ENCODE data around the gene EYS. TPM values are rescaled to one million over a fixed set of nuclear protein-coding genes. Genes with fewer than 3 reads are reported as not detected.
"Not testable (repeated sequence)": the region's sequence is repeated elsewhere in the genome, so short reads cannot be mapped to it uniquely, and the experiment has no call there.

The EYS gene
- total RNA-seq, 1 donor, result under 0.01 TPM

DNA sequence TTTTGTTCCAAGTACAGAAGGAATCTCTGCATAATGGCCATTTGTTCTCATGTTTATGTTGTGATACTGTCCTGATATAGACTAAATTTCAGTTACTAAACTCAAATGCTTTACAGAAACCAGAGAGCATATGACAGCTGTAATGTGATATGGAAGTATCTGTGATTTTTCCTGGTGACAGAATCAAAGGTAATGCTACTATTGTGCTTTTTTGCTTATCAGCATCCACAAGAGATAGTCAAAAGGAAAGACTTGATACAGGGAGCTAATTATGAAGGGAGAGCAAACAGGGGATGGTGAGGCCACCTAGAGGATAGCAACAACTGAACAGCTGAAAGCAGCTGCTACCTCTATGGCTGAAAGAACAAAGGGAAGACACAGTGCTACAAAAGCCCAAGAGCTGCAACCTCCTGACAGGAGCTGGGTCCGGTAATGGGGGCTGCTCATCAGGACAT is 1890.0 kb downstream of the EYS start:
- DNase-seq (ENCODE audit: low read depth in 2 of 3, low spot score in 2 of 3), result no peak

DNA sequence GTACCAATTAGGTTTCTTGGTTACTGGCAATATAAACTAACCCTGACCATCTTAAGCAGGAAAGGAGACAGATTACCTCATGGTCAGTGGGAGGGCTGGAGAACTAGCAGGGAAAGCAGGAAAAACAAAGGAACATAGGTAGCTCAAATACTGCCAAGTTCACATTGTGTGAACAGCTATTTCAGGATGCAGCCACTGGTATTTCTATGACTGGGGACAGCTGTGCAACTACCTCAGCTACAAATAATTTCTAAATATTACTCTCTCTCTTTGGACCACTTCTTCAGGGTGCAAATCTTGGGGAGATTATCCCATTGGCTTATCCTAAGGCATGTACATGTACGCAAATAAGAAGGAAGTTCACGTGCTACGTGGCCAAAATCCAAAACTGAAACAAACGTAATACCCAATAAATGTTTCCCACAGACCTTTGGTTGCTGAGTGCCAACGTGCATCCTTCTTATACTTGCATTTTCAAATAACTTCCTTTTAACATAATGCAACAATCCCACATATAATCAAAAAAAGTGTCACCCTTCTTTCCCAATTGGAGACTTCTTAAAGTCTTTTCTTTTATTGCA is 1890.5 kb downstream of the EYS start:
- no peak for DNase-seq (ENCODE audit: low read depth in 2 of 3, low spot score in 2 of 3)

DNA sequence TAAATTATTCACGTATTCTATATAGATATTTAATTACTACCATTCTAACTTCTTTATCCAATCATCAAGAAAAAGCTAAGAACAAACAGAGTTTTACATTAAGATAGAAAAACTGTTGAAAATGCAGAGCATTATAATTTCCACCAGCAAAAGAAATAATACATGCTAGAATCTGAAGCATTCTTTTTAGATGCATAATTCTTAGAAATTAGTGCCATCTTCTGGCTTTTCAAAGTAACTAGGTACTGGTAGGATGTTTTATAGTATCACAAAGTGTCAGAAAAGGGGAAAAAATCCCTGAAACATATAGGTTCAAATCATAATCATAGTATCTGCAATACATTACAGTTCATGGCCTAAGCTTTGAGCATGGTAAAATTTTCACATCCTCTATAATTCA is 1892.6 kb downstream of the EYS start:
- DNase-seq (ENCODE audit: low read depth in 2 of 3, low spot score in 2 of 3), result no peak

DNA sequence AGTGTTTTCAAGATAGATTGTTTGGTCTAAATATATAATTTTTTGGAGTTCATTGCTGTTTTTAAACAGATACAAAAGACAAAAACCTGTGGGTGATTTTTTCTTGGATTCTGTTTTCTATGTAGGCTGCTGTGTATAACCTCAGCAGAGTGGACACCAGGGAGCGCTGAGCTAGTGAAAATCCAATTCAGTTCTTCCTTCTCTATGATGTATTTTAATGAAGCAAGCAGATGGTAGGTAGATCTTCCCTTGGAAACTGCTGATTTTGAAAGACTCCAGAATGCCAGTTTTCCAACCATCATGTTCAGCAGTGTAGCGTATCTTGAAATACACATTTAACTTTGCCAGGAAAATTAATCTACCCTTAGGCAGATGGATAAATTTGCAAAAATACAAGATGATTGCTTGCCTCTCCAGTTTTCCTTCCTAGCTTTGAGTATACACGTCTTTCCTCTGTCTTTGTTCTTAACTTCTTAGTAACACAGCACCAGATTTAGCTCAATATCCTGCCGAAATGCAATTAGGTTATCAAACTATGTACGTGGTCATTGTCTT is 1893.4 kb downstream of the EYS start:
- no peak for DNase-seq (ENCODE audit: low read depth in 2 of 3, low spot score in 2 of 3)

DNA sequence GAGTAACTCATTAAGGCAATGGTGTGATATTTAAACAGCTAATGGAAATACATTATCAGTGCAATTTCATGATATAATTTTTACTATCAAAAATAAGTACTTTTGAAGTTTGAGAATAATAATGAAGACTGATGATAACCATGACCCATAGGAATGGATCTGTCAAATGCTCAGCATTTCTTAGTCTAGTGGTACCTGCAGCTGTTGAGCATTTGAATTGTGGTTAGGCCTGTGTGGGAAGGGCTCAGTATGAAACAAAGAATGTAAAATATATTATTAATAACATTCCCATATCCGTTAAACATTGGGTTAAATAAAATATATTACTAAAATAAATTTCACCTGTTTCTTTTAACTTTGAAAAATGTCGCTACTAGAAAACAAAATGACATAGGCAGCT is 1898.5 kb downstream of the EYS start:
- no peak for DNase-seq (ENCODE audit: low read depth in 2 of 3, low spot score in 2 of 3)

DNA sequence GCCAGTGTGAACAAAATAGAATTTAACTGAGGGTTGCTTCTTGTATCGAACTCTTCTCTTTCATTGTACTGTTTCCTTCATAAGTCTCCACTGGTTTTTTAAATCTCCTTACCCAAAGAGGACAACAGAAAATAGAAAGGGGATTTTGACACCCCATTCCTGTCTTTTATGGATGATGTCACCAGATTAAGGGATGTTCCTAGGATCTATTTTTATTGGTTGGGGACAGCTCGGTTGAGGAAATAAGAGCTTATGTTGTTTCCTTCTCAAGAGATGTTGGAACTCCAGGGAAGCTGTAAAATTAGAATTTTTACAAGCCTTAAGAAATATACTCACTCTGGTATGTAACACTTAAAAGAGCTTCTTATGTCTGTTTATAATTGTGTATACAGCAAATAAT is 1900.0 kb downstream of the EYS start:
- no peak for DNase-seq (ENCODE audit: low read depth in 2 of 3, low spot score in 2 of 3)

DNA sequence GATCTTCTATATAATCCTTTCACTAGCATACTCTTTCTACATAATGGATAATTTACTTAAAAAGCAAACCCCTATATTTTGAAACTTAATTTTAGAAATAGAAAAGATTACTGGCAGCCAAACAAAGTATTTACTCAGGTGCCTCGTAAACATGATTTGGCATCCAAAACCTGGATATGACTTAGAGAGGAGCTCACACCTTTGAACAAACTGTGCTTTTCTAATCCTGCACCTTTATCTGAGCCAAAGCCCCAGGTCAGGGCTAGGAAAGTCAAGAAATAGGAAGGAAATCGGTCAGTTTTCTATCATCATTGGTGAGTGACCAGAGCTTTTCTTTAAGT is 1900.5 kb downstream of the EYS start:
- no peak for DNase-seq (ENCODE audit: low read depth in 2 of 3, low spot score in 2 of 3)

DNA sequence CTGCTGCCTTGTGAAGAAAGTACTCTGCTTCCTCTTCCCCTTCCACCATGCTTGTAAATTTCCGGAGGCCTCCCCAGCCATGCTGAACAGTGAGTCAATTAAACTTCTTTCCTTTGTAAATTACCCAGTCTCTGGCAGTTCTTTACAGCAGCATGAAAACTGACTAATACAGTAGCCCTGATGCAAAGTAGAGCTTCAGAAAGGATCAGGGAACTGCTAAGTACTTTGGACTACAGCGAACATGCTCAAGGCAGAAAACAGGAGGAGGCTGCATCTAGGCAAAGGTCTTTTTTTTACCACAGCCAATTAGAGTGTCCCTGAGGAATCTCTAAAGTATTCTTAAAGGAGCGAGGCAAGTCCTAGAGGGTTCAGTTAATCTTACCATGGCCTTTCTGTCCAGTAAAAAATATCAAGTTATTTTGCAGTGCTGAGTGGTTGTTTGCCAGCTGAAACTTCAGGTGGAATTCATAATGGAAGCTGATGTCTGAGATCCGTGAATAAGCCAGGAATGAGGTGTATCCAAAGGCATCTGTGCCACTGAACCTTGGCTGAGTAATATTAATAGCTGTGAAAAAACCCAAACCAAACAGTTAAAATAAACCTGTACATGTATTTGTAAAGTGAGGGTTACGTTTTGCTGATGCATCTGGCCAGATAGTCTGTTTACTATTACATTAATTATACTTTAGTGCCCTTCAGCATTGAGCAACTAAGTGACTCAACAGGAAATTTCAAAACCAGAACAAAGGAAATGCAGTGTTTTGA is 1901.0 kb downstream of the EYS start:
- peak in 2 of 3 donors; percentile 39 to 49 for DNase-seq (ENCODE audit: low read depth in 2 of 3, low spot score in 2 of 3)

DNA sequence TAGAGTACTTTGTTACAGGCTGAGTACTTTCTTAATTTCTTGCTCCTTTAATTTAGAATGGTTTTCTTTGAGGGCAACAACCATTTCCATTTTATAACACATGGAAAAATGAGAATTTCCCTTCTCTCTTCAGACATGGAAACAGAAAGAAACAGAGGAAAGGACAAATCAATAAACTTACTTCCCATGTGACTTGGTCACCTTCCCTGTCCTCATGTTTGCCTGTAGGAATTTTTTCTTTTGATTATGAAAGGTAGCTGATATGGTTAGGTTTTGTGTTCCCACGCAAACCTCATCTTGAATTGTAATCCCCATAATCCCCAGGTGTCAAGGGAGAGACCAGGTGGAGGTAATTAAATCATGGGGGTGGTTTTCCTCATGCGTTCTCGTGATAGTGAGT is 1901.7 kb downstream of the EYS start:
- no peak for DNase-seq (ENCODE audit: low read depth in 2 of 3, low spot score in 2 of 3)

DNA sequence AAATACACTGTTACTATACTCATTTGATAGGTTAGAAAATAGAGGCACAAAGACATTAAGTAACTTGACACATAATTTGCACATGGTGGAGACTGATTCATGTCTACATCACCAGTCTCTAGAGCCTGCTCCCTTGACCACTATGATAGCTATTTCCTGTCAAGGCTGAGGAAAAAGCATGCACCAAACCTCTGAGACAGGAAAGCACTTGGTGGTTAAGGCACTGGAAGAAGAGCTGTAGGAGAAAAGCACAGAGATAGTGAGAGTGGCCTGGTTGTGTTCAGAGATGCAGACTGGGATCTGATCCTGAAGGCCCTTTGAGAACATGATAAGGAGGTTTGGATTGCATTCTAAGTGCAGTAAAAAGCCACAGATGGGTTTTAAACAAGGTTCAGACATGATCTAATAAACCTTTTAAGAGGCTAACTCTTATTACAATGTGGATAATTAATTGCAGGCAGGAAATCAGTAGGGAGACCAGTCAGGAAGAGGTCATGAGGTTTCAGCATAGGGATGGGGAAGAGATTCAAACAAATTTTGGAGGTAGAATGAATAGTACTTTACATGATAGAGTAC is 1902.6 kb downstream of the EYS start:
- no peak for DNase-seq (ENCODE audit: low read depth in 2 of 3, low spot score in 2 of 3)

DNA sequence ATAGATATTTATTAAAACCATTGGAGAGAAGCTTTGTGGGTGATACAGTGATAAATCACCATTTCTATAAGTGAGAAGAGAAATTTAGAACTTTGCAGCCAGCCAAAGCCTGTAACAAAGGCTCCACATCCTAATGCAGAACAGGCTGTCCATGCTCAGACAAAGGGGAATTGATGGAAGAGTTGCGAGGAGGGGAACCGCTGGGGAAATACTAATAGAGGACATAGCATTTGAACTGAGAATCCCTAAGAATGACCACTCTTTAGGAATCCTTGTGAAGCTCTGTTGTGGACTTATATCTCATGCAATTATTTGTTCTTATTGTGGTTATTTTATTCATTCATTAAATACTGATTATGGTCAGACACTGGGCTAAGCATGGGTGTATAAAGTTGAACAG is 1903.7 kb downstream of the EYS start:
- DNase-seq (ENCODE audit: low read depth in 2 of 3, low spot score in 2 of 3), result no peak

DNA sequence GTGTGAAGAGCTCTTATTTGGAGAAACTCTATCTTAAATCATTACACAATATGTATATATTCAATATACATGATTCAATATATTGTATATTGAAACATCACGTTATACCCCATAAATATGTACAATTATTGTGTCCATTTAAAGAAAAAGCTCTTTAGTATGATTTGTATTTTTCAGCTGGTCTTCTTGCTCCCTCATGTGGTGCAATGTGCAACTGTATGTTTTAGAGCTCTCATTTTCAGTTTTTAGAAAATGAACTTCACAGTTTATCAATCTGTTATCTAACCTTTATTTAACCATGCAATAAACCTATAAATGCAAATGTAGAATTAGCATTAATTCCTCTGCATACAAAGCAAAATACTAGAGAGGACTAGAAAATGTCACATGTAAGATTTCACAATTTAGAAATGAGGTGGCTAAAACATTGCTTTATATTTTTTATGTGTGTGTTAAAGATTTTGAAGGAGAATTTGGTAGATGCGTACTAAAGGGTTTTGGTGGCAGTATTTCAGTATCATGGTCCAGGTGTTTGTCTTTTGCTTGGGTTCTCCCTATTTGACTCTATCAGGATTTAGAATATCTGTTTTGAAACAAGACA is 1904.3 kb downstream of the EYS start:
- DNase-seq (ENCODE audit: low read depth in 2 of 3, low spot score in 2 of 3), result peak in 2 of 3 donors; percentile 21 to 58

DNA sequence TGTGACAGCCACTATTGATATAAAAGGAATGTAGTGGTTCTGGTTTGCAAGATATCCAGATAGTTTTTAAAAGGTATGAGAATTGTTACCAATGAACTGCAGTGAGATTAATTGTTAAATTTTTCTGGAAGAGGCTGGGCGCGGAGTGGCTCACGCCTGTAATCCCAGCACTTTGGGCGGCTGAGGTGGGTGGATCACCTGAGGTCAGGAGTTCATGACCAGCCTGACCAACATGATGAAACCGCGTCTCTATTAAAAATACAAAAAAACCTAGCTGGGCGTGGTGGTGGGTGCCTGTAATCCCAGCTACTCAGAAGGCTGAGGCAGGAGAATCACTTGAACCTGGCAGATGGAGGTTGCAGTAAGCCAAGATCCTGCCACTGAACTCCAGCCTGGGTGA is 1906.6 kb downstream of the EYS start:
- DNase-seq (ENCODE audit: low read depth in 2 of 3, low spot score in 2 of 3), result not testable (repeated sequence)

DNA sequence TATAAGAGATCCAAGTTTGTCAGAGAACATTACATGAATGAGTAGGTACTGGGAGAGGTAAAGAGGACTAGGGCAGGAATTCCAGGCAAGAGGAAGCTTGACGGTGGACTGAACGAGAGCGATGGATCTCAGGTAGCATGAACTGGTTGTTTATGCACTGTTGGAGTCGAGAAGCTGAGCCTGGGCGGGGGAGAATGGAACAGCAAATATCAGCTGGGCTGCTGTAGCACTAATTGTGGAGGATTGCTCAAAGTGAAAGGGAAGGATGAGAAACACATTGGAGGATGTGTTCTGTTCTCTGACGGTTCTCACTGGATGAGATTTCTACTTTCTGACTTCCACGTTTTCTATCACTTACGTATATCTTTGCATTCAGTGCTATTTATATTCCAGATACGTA is 1907.2 kb downstream of the EYS start:
- no peak for DNase-seq (ENCODE audit: low read depth in 2 of 3, low spot score in 2 of 3)

DNA sequence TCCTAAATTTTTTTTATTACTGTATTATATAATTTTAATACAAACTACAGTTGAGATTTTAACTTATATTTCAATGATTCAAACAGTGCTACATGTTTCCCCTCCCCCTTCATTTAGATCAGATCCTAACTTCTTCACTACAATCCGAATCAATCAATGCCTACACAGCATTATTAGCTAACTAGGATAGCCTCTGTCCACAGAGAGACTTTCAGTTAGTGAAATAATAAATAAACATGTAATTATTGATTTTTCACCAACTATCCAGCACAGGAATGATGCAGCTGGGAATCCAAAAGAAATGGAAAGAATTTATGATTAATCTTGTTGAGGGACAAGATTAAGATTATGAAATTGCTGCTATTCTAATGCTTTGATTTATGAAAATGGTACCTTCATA is 1907.7 kb downstream of the EYS start:
- DNase-seq (ENCODE audit: low read depth in 2 of 3, low spot score in 2 of 3), result no peak

DNA sequence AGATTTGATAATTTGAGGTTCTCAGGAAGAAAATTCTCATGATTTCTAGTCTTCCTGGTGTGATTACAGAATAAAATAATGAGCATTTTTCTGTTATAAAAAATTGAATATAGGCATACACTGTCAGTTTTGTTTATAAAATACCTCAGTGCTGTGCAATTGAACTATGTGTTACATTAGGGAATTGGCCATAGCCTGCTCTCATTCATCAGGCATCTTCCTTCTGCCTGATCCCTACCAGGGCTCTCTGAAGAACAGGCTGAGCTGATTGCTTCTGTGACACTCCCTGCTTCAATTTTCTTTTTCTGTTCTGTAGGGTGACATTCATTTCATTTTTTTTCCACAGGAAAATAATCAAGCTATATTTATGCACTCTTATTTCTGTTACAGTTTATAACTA is 1908.6 kb downstream of the EYS start:
- DNase-seq (ENCODE audit: low read depth in 2 of 3, low spot score in 2 of 3), result no peak

DNA sequence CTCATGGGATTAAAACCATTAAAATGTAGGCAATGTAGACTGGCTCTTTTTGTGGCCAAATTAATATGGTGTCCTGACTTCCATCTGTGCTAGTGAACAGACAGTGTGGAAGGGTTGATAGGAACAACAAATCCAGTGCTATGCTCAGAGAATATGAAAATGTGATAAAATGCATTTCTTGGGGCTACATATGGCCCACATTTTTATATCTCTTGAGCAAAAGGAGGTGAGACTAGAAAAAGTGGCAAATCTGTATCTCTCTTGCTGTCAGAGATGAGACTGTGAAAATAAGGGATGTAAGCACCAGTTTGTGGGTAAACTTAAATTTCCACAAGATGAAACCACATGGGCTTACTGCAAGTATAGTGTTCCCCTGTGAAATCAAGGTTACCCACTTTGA is 1909.3 kb downstream of the EYS start:
- no peak for DNase-seq (ENCODE audit: low read depth in 2 of 3, low spot score in 2 of 3)

DNA sequence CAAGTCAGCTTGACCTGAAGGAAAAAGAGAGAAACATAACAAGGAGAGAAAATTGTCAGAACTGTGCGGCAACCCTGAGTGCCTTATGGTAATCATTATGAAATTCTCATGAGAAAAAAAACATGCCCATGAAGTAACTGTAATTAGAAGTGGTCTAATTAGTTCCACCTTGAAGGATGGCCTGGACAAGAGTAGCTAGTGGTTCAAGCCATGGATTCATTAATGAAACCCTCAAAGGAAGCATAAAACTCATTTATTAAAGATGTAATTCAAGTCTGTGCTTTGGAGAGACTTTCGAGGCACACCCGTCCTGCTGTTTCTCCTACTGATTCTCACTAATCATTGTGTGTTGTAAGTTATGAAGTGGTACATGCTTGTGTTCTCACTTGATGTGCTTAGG is 1911.2 kb downstream of the EYS start:
- no peak for DNase-seq (ENCODE audit: low read depth in 2 of 3, low spot score in 2 of 3)

DNA sequence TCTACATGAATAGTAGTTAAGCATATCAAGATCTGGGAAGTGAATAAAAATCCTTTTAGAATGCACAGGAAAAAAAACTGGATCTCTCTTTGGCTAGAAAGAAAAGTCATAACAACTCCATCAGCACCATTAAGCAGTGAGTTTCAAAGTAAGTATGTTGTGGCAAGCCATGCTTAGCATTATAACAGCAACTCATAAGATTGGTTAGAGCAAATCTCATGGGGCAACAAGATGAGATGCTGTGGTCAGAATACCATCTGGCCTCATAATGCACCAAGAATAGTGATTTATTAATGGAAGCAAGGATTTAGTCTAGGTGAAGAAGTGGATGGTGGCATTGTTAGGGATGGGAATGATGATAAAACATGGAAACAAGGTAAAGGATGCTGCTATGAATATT is 1912.0 kb downstream of the EYS start:
- no peak for DNase-seq (ENCODE audit: low read depth in 2 of 3, low spot score in 2 of 3)

DNA sequence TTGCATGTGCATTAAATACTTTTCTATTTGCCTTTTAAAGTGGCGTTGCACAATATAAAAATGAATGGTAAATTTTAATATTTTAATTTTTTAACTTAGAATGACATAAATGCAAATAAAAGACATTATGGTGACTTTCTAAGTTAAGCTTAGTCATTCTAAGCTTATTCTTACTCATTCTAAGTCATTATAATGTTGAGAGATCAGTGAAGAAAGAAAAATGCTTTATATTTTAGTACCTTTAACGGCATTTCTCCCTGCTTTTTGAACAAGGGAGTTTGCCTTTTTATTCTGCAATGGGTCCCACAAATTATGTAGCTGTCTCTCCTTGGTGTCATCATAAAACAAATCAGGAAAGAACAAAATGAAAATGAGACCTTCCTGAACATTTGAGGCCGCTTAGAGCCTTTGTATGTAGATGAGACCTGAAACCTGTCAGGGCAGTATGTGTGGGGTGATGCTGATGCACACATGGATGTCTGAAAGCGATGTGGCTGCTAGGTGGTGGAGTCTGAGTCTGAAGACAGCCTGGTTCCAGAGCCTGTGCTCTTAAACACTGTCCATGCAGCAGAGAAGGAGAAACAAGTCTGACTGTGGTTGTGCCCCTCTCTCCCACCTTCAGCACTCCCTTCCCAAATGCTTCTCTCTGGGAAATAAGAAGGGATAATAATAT is 1913.4 kb downstream of the EYS start:
- no peak for DNase-seq (ENCODE audit: low read depth in 2 of 3, low spot score in 2 of 3)

All from hematopoietic multipotent progenitor cell (in vitro differentiated cells).